Iris pigment epithelial cell (primary cell): ENCODE results near the gene GPM6B.
A peak's percentile ranks its signal among the peaks of the same experiment; 100 is the strongest.
"Not testable (repeated sequence)": the region's sequence is repeated elsewhere in the genome, so short reads cannot be mapped to it uniquely, and the experiment has no call there.

Experiments
- DNase-seq: peaks from one replicate; pipeline ENCODE4 v3.0.0-alpha.2; 2011; ENCODE audit warnings: low read depth

GPM6B gene

GRCh38 chrX:13764765-13765164 lies 52.1 kb downstream of the GPM6B start:
- peak; percentile 8 for DNase-seq

GRCh38 chrX:13764281-13764680 lies 52.6 kb downstream of the GPM6B start:
- no peak for DNase-seq

GRCh38 chrX:13763489-13763888 lies 53.4 kb downstream of the GPM6B start:
- DNase-seq, result no peak

- peak; percentile 39 for DNase-seq
These were observed 55.1 kb downstream of the GPM6B start for GRCh38 chrX:13761606-13762414.

DNA sequence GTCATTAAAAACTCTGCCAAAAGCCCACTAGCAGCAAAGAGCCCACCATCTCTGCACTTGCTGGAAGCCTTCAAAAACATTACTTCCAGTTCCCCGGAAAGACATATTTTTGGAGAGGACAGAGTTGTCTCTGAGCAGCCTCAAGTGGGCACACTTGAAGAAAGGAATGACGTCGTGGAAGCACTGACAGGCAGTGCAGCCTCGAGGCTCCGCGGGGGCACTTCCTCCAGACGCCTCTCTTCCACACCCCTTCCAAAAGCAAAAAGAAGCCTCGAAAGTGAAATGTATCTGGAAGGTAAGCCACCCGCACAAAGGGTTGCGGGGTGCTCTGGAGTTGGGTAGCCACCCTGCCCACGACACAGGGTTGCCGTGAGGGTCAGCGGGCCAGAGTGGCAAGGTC lies 56.5 kb downstream of the GPM6B start:
- DNase-seq, result no peak

GRCh38 chrX:13759152-13759718 lies 57.7 kb downstream of the GPM6B start:
- DNase-seq, result no peak

DNA sequence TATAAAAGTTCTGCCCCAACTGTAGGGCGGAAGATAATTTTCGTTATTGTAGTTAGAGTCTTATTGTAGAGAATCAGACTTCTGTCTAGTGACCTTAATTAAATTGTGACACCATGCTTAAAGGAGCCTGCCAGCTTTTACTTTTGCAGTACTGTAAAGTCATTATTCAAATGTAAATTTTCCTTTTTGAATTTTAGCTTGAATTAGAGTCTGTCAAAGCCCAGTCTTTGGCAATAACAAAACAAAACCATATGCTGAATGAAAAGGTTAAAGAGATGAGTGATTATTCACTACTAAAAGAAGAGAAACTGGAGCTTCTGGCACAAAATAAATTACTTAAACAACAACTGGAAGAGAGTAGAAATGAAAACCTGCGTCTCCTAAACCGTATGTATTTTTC lies 60.5 kb downstream of the GPM6B start:
- DNase-seq, result no peak

DNA sequence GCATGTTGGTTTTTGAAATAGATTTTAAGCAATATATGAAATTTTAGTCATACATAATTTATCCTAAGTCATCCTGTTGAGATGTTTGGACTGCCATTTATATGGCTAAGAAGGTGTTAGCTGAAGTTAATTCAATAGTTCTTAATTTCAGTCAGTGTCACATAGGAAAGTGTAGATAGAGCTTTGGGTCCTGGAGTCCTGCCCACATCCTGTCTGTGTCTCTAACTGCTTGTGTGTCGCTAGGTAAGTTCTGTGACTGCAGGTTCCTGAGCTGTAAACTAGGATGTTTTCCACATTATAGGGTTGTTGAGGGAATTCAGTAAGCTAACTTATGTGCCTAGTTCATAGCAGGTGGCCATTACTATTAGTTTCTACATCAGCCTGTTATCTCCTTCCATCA lies 61.6 kb downstream of the GPM6B start:
- no peak for DNase-seq

- DNase-seq, result no peak
These were observed 62.1 kb downstream of the GPM6B start for GRCh38 chrX:13754765-13755164.

DNA sequence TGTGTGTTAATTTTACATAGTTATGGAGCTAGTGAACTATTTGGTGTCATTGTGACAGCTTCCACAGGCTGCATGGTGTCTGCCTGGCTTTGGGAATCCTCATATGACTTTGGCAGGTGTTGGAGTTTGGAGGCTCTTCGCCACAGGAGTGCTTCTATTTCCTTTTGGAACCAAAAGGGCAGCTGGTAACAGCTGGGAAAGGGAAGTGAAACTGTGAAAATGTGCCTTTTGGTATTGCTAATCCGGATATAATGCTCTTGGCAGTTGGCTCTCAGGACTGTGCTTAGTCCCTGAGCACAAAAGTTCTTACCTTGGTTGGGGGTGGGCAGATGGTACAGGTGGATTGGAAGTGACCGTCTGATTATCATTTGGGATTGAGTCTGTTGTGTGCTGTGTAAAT lies 64.2 kb downstream of the GPM6B start:
- no peak for DNase-seq

- DNase-seq, result no peak
These were observed 64.8 kb downstream of the GPM6B start for GRCh38 chrX:13752141-13752540.

- no peak for DNase-seq
These were observed 66.1 kb downstream of the GPM6B start for GRCh38 chrX:13750812-13751211.

DNA sequence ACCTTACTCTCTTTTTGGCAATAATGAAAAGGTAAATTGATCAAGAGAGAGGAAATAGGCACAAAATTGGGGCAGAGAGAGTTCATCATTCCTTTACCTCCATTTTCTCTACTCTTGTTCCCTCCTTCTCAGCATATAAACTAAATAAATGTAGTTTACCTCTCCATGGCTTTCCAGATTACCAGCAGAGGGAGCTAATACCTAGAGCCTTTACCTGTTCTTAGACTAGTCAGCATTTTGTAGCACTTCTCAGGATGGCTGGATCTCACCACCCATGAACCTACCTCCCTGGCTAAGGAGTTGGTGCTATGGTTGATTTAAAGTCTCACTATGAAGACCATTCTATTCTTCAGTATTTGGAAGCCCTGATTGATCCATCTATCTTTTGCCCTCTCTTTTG lies 66.7 kb downstream of the GPM6B start:
- peak; percentile 36 for DNase-seq

DNA sequence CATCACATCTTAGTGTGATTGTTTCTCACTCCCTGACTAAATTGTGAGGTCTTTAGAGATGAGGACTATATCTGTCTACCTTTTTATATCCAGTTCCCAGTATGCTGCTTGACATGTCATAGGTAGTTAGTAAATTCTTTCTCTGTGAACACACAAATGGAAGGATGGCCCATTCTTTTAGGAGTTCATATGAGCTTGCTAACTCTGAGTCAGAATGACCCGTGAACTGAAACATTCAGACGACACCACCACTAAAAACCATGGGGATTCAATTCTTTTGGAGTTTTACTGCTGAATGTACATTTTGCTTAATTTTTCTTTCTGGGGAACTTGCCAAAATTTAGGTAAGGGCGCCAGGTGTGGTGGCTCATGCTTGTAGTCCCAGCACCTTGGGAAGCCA lies 68.4 kb downstream of the GPM6B start:
- DNase-seq, result no peak

GRCh38 chrX:13747836-13748235 lies 69.1 kb downstream of the GPM6B start:
- peak; percentile 64 for DNase-seq

- no peak for DNase-seq
These were observed 74.3 kb downstream of the GPM6B start for GRCh38 chrX:13742397-13743176.

GRCh38 chrX:13741695-13742094 lies 75.2 kb downstream of the GPM6B start:
- DNase-seq, result no peak

GRCh38 chrX:13734278-13735172 lies 82.4 kb downstream of the GPM6B start, which contains the start of the genes OFD1 and TRAPPC2:
OFD1 (plus strand) TSS chrX:13734748; CDS start chrX:13735072, 324 bp downstream.
TRAPPC2 (minus strand) TSS chrX:13734620; CDS start chrX:13719963, 14,657 bp downstream.
- peak; percentile 95 for DNase-seq

GRCh38 chrX:13733506-13733905 lies 83.4 kb downstream of the GPM6B start:
- no peak for DNase-seq

- no peak for DNase-seq
These were observed 84.4 kb downstream of the GPM6B start for GRCh38 chrX:13732246-13733067.

DNA sequence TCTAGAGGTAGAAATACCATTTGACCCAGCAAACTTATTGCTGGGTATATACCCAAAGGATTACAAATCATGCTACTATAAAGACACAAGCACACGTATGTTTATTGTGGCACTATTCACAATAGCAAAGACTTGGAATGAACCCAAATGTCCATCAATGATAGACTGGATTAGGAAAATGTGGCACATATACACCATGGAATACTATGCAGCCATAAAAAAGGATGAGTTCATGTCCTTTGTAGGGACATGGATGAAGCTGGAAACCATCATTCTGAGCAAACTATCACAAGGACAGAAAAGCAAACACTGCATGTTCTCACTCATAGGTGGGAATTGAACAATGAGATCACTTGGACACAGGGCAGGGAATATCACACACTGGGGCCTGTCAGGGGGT lies 86.4 kb downstream of the GPM6B start:
- DNase-seq, result not testable (repeated sequence)
